ENCODE measurements around the gene TBC1D22A. TPM values are rescaled to one million over a fixed set of nuclear protein-coding genes. Genes with fewer than 3 reads are reported as not detected.

The TBC1D22A gene
- total RNA-seq, 2 experiments from 2014 or later: 22.3 to 43.9 TPM

GRCh38 chr22:47114813-47115517 lies 352.5 kb downstream of the TBC1D22A start:
- H3K4me1 ChIP-seq (ENCODE audit: insufficient read depth, low read length, poor library complexity, severe bottlenecking): no peaks in the 10 kb centered on the region
- no peaks in the 10 kb centered on the region for H3K36me3 ChIP-seq (ENCODE audit: insufficient read depth, low read length)
- no peak overlapping the region for H3K4me3 ChIP-seq (ENCODE audit: low read depth, low read length, poor library complexity, severe bottlenecking)
- no peaks in the 10 kb centered on the region for H4K20me1 ChIP-seq (ENCODE audit: insufficient read depth, low read length)
- no peak for TF ChIP-seq EZH2phosphoT487 (IDR thresholded peaks at IDR 0.05; ENCODE audit: borderline replicate concordance, low read depth, low read length)
- TF ChIP-seq CTCF (conservative IDR thresholded peaks at IDR 0.05; ENCODE audit: low read length): no peak
- no peak for DNase-seq (ENCODE audit: low spot score)
- H3K9me2 ChIP-seq (ENCODE audit: insufficient read depth, low read length): no peaks in the 10 kb centered on the region
- H3K79me2 ChIP-seq (ENCODE audit: insufficient read depth, low read depth, low read length): no peaks in the 10 kb centered on the region
- H3K27ac ChIP-seq (ENCODE audit: low read depth, low read length, poor library complexity, severe bottlenecking): no peak overlapping the region
- no peak overlapping the region for H3K4me2 ChIP-seq (ENCODE audit: low read length)
- BruUV-seq (replicated peaks): no TSS peak
- CTCF ChIA-PET (ENCODE audit: unreplicated experiment): no interaction called here
- intact Hi-C loops (cut with micrococcal nuclease; ENCODE audit: unreplicated experiment): no loop called here
- no peaks in the 10 kb centered on the region for H3K9me3 ChIP-seq (ENCODE audit: low read length)
- POLR2A ChIA-PET: no interaction called here
- no peak overlapping the region for H2AFZ ChIP-seq (ENCODE audit: low read length)

- no peaks in the 10 kb centered on the region for H3K9me3 ChIP-seq (ENCODE audit: low read length)
- H3K79me2 ChIP-seq (ENCODE audit: insufficient read depth, low read depth, low read length): no peaks in the 10 kb centered on the region
- H4K20me1 ChIP-seq (ENCODE audit: insufficient read depth, low read length): no peaks in the 10 kb centered on the region
- H3K4me2 ChIP-seq (ENCODE audit: low read length): no peak overlapping the region
- H3K27ac ChIP-seq (ENCODE audit: low read depth, low read length, poor library complexity, severe bottlenecking): no peak overlapping the region
- no TSS peak for BruUV-seq (replicated peaks)
- no peaks in the 10 kb centered on the region for H3K4me1 ChIP-seq (ENCODE audit: insufficient read depth, low read length, poor library complexity, severe bottlenecking)
- no peak overlapping the region for H3K4me3 ChIP-seq (ENCODE audit: low read depth, low read length, poor library complexity, severe bottlenecking)
- intact Hi-C loops (cut with micrococcal nuclease; ENCODE audit: unreplicated experiment): no loop called here
- no peak for DNase-seq (ENCODE audit: low spot score)
- no peak overlapping the region for H2AFZ ChIP-seq (ENCODE audit: low read length)
- H3K9me2 ChIP-seq (ENCODE audit: insufficient read depth, low read length): no peaks in the 10 kb centered on the region
- CTCF ChIA-PET (ENCODE audit: unreplicated experiment): no interaction called here
- POLR2A ChIA-PET: no interaction called here
- no peak for TF ChIP-seq EZH2phosphoT487 (IDR thresholded peaks at IDR 0.05; ENCODE audit: borderline replicate concordance, low read depth, low read length)
- no peak for TF ChIP-seq CTCF (conservative IDR thresholded peaks at IDR 0.05; ENCODE audit: low read length)
- H3K36me3 ChIP-seq (ENCODE audit: insufficient read depth, low read length): no peaks in the 10 kb centered on the region
Observed at GRCh38 chr22:47115518-47115890, 353.1 kb downstream of the TBC1D22A start.

- Histone ChIP-seq H2AFZ (ENCODE audit: low read length) (no peak overlapping the region), H3K36me3 (ENCODE audit: insufficient read depth, low read length) (no peaks in the 10 kb centered on the region), H4K20me1 (ENCODE audit: insufficient read depth, low read length) (no peaks in the 10 kb centered on the region), H3K9me2 (ENCODE audit: insufficient read depth, low read length) (no peaks in the 10 kb centered on the region), H3K27ac (ENCODE audit: low read depth, low read length, poor library complexity, severe bottlenecking) (no peak overlapping the region), H3K4me3 (ENCODE audit: low read depth, low read length, poor library complexity, severe bottlenecking) (no peak overlapping the region), H3K79me2 (ENCODE audit: insufficient read depth, low read depth, low read length) (no peaks in the 10 kb centered on the region), H3K4me1 (ENCODE audit: insufficient read depth, low read length, poor library complexity, severe bottlenecking) (no peaks in the 10 kb centered on the region), H3K9me3 (ENCODE audit: low read length) (no peaks in the 10 kb centered on the region), H3K4me2 (ENCODE audit: low read length) (no peak overlapping the region)
- ChIA-PET CTCF (ENCODE audit: unreplicated experiment) (no interaction called here), POLR2A (no interaction called here)
- TF ChIP-seq EZH2phosphoT487 (IDR thresholded peaks at IDR 0.05; ENCODE audit: borderline replicate concordance, low read depth, low read length) (no peak), CTCF (conservative IDR thresholded peaks at IDR 0.05; ENCODE audit: low read length) (no peak)
- intact Hi-C loops (cut with micrococcal nuclease; ENCODE audit: unreplicated experiment): no loop called here
- no peak for DNase-seq (ENCODE audit: low spot score)
- BruUV-seq (replicated peaks): no TSS peak
Observed at GRCh38 chr22:47115921-47116320, 353.5 kb downstream of the TBC1D22A start.

All from OCI-LY7 (cell line).